CD4-positive, alpha-beta T cell treated with Interleukin-12 subunit alpha and Interleukin-12 subunit beta, for 1 hour (primary cell): Measurements from ENCODE around the gene TMEM121B.

Experiments used
- DNase-seq: peaks from one replicate; pipeline ENCODE4 v3.0.0-alpha.2; 2020

The TMEM121B gene

GRCh38 chr22:17087498-17088131 lies 33.5 kb downstream of the TMEM121B start:
- peak; percentile 67 for DNase-seq

- no peak for DNase-seq
Measured at GRCh38 chr22:17086788-17087497, 34.2 kb downstream of the TMEM121B start.

- DNase-seq = peak; percentile 18
Measured at GRCh38 chr22:17086296-17086695, 34.9 kb downstream of the TMEM121B start.

- peak; percentile 21 for DNase-seq
Measured at GRCh38 chr22:17085277-17086181, 35.6 kb downstream of the TMEM121B start.

GRCh38 chr22:17084554-17085276 lies 36.4 kb downstream of the TMEM121B start, which contains the start of gene IL17RA:
Gene IL17RA, plus strand, starts transcription at chr22:17085000. Its CDS starts 92 bp downstream, at chr22:17085092.
- peak; percentile 94 for DNase-seq

GRCh38 chr22:17083811-17084441 lies 37.2 kb downstream of the TMEM121B start:
- no peak for DNase-seq

GRCh38 chr22:17083255-17083654 lies 37.9 kb downstream of the TMEM121B start:
- DNase-seq = no peak

GRCh38 chr22:17079572-17079971 lies 41.6 kb downstream of the TMEM121B start:
- no peak for DNase-seq

- no peak for DNase-seq
Measured at GRCh38 chr22:17077255-17077654, 43.9 kb downstream of the TMEM121B start.

- DNase-seq = no peak
Measured at GRCh38 chr22:17074648-17075002, 46.5 kb downstream of the TMEM121B start.

- DNase-seq = no peak
Measured at GRCh38 chr22:17072877-17073276, 48.3 kb downstream of the TMEM121B start.
